ENCODE data around the gene PRR5L.

PRR5L gene

DNA sequence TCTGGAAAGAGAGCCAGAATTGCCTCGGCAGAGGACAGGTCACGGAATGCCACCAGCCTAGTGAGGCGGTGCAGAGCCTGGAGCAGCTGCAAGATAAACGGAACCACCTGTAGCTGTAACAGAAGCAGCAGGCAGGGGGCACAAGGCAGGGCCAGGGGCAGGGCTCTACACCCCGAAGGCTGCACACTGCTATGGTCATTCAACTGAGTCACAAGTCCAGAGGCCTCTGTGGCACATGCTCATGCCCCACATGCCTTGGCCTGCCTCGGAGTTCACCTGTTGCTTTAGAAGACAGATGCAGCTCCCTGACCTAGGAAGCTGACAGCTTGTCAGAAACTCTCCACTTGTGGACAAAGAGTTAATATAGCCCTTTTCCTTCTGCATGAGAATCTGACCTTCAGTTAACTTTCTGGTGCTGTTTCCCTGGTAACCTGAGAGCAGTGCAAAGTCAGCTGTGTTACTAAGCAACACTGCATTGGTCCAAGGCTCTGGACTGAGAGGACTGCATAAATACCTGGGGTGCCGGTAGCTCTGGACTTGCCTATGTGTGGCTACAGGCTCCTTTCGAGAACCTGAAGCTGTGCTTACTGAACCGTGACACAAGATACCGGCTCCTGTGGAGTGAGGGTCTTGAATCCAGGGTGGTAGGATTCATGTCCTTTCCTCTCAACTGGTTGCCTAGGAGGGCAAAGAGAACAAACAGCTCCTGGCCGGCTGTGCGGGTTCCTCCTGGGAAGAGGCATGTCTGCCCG is 17.4 kb upstream of the PRR5L start:
- TF ChIP-seq, protein P1, sequence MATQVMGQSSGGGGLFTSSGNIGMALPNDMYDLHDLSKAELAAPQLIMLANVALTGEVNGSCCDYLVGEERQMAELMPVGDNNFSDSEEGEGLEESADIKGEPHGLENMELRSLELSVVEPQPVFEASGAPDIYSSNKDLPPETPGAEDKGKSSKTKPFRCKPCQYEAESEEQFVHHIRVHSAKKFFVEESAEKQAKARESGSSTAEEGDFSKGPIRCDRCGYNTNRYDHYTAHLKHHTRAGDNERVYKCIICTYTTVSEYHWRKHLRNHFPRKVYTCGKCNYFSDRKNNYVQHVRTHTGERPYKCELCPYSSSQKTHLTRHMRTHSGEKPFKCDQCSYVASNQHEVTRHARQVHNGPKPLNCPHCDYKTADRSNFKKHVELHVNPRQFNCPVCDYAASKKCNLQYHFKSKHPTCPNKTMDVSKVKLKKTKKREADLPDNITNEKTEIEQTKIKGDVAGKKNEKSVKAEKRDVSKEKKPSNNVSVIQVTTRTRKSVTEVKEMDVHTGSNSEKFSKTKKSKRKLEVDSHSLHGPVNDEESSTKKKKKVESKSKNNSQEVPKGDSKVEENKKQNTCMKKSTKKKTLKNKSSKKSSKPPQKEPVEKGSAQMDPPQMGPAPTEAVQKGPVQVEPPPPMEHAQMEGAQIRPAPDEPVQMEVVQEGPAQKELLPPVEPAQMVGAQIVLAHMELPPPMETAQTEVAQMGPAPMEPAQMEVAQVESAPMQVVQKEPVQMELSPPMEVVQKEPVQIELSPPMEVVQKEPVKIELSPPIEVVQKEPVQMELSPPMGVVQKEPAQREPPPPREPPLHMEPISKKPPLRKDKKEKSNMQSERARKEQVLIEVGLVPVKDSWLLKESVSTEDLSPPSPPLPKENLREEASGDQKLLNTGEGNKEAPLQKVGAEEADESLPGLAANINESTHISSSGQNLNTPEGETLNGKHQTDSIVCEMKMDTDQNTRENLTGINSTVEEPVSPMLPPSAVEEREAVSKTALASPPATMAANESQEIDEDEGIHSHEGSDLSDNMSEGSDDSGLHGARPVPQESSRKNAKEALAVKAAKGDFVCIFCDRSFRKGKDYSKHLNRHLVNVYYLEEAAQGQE (IDR thresholded peaks at IDR 0.05; ENCODE audit: insufficient read depth in 1 of 2, low read depth in 2 of 2, low read length in 2 of 2): no peak
- TF ChIP-seq SIN3A (IDR thresholded peaks at IDR 0.05; ENCODE audit: borderline replicate concordance, insufficient read depth, low read length): no peak
- no peak for TF ChIP-seq POLR2AphosphoS5 (IDR thresholded peaks at IDR 0.05; ENCODE audit: low read depth, low read length)
- no peak for TF ChIP-seq TAF1 (IDR thresholded peaks at IDR 0.05; ENCODE audit: borderline replicate concordance, insufficient read depth, low read length)
- TF ChIP-seq FOXP2 (optimal IDR thresholded peaks at IDR 0.05; ENCODE audit: borderline replicate concordance, extremely low read depth, extremely low read length, insufficient read depth): no peak

DNA sequence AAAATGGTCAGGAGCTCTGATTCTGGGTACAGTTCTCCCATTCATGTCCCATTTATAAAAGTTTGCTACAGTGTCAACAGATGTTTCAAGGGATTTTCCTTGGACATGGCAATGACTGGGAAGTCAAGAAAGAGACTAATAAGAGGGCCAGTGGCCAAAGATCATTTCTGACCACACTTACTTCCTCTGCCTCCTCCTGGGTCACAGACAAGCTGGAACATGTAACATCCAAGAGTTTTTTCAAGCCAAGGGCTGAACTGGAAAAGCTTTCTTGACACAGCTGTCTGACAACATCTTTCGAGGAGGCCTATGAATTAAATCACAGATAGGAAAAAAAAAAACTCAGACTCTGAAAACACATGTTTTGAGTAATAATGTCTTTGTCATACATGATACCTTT is 15.6 kb upstream of the PRR5L start:
- TF ChIP-seq, protein P1 (IDR thresholded peaks at IDR 0.05; ENCODE audit: insufficient read depth in 1 of 2, low read depth in 2 of 2, low read length in 2 of 2): no peak
- TF ChIP-seq FOXP2 (optimal IDR thresholded peaks at IDR 0.05; ENCODE audit: borderline replicate concordance, extremely low read depth, extremely low read length, insufficient read depth) (no peak), POLR2AphosphoS5 (IDR thresholded peaks at IDR 0.05; ENCODE audit: low read depth, low read length) (no peak), SIN3A (IDR thresholded peaks at IDR 0.05; ENCODE audit: borderline replicate concordance, insufficient read depth, low read length) (no peak), TAF1 (IDR thresholded peaks at IDR 0.05; ENCODE audit: borderline replicate concordance, insufficient read depth, low read length) (no peak)

DNA sequence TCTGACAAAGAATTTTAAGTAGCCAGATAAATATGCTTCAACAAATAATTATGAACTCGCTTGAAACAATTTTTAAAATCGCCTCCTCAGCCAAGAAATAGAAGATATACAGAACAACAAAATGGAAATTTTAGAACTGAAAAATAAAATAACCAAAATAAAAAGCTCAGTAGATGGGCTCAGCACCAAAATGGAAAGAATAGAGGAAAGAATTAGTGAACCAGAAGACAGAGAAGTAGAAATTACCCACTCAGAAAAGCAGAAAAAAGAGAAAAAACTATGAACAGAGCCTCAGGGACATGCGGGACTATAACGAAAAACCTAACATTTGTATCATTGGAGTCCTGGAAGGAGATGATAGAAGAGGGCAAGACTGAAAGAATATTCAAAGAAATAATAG is 14.2 kb upstream of the PRR5L start:
- TF ChIP-seq TAF1 (IDR thresholded peaks at IDR 0.05; ENCODE audit: borderline replicate concordance, insufficient read depth, low read length) (no peak), SIN3A (IDR thresholded peaks at IDR 0.05; ENCODE audit: borderline replicate concordance, insufficient read depth, low read length) (no peak), POLR2AphosphoS5 (IDR thresholded peaks at IDR 0.05; ENCODE audit: low read depth, low read length) (no peak), FOXP2 (optimal IDR thresholded peaks at IDR 0.05; ENCODE audit: borderline replicate concordance, extremely low read depth, extremely low read length, insufficient read depth) (no peak)
- TF ChIP-seq, protein P1 (IDR thresholded peaks at IDR 0.05; ENCODE audit: insufficient read depth in 1 of 2, low read depth in 2 of 2, low read length in 2 of 2): no peak

DNA sequence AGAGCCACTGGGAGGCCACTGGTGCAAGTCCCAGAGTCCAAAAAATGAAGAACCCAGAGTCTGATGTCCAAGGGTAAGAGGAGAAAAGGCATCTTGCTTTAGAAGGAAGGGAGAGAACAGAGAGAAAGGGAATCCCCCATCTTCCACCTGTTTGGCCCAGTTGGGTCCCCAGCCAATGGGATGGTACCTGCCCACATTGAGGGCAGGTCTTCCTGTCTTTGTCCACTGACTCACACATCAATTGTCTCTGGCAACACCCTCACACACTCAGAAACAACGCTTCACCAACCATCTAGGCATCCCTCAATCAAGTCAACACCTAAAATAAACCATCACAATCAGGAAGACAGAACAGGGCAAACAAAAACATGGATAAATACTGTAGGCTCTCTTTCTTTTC is 13.2 kb upstream of the PRR5L start:
- TF ChIP-seq TAF1 (IDR thresholded peaks at IDR 0.05; ENCODE audit: borderline replicate concordance, insufficient read depth, low read length): no peak
- no peak for TF ChIP-seq FOXP2 (optimal IDR thresholded peaks at IDR 0.05; ENCODE audit: borderline replicate concordance, extremely low read depth, extremely low read length, insufficient read depth)

DNA sequence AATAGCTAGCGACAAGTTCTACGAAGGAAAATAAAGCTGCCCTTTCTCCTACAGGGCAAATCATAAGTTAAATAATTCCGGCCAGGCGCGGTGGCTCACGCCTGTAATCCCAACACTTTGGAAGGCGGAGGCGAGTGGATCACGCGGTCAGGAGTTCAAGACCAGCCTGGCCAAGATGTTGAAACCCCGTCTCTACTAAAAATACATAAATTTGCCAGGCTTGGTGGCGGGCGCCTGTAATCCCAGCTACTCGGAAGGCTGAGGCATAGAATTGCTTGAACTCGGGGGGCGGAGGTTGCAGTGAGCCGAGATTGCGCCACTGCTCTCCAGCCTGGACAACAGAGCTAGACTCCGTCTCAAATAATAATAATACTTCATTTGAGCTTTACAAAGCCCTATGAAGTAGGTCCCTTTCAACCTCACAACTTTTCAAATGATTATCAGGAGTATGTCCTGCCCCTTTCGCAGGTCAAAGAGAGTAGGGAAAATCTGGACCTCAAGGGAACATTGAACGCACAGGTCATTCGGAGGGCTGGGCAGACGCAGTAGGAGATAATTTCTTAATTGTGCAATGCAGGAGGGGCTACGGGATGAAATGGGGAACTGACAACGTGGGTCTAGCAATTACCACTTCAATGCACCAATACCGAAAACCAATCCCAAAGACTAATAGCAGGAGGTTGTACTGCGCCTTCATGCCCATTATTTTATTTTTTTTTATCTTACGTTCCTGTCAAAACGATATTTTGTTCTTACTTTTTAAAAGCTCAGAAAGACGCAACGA is 7.5 kb upstream of the PRR5L start:
- TF ChIP-seq SIN3A (IDR thresholded peaks at IDR 0.05; ENCODE audit: borderline replicate concordance, insufficient read depth, low read length) (no peak), TAF1 (IDR thresholded peaks at IDR 0.05; ENCODE audit: borderline replicate concordance, insufficient read depth, low read length) (no peak), FOXP2 (optimal IDR thresholded peaks at IDR 0.05; ENCODE audit: borderline replicate concordance, extremely low read depth, extremely low read length, insufficient read depth) (no peak), POLR2AphosphoS5 (IDR thresholded peaks at IDR 0.05; ENCODE audit: low read depth, low read length) (no peak)
- TF ChIP-seq, protein P1 (IDR thresholded peaks at IDR 0.05; ENCODE audit: insufficient read depth in 1 of 2, low read depth in 2 of 2, low read length in 2 of 2): no peak

Measured in PFSK-1 (cell line).